Stomach (tissue), 9 donors: Measurements from ENCODE around the gene SLC37A4. TPM values are rescaled to one million over a fixed set of nuclear protein-coding genes. Genes with fewer than 3 reads are reported as not detected.
"Not testable (repeated sequence)": the region's sequence is repeated elsewhere in the genome, so short reads cannot be mapped to it uniquely, and the experiment has no call there.

Source experiments
- DNase-seq, 2 donors: peaks; one replicate each; pipeline versions ENCODE4 v3.0.0 to v3.0.0-alpha.2; 2013 to 2019
- H3K27ac ChIP-seq, 5 donors: fragments of 200-600 bp in 4 of 5; sonication (generic) in 4 of 5; one replicate each; pipeline ENCODE4 v1.5.1; 2013 to 2019; ENCODE audit warnings: mild to moderate bottlenecking in 1 of 5, moderate library complexity in 1 of 5
- H3K27me3 ChIP-seq, 3 donors: fragments of 200-600 bp; sonication (generic); one replicate each; pipeline ENCODE4 v1.5.1; 2017 to 2019; ENCODE audit warnings: mixed run types in 1 of 3
- H3K36me3 ChIP-seq, 4 donors: fragments of 200-600 bp; sonication (generic); 1 replicate in 3 of 4; 2 replicates in 1 of 4; pipeline ENCODE4 v1.5.1; 2016 to 2019
- H3K4me1 ChIP-seq, 4 donors: fragments of 200-600 bp; sonication (generic); one replicate each; pipeline ENCODE4 v1.5.1; 2016 to 2019
- H3K4me3 ChIP-seq, 4 donors: fragments of 200-600 bp; sonication (generic) in 3 of 4; one replicate each; pipeline ENCODE4 v1.5.1; 2016 to 2019; ENCODE audit warnings: mild to moderate bottlenecking in 1 of 4
- H3K9me3 ChIP-seq, 4 donors: fragments of 200-600 bp; sonication (generic); one replicate each; pipeline ENCODE4 v1.5.1; 2016 to 2019
- EP300 ChIP-seq: sonication (generic); formaldehyde crosslinking; IDR thresholded peaks from one replicate; pipeline ENCODE4 v1.6.1; 2017; ENCODE audit warnings: antibody characterized with exemption
- POLR2A ChIP-seq, 4 donors: fragments of 450-650 bp; IDR thresholded peaks; one replicate each; pipeline ENCODE4 v1.6.1; 2016; ENCODE audit warnings: antibody characterized with exemption in 4 of 4, control low read depth in 2 of 4, mild to moderate bottlenecking in 1 of 4, moderate library complexity in 1 of 4
- POLR2AphosphoS5 ChIP-seq, 3 donors: sonication (generic); formaldehyde crosslinking; IDR thresholded peaks; one replicate each; pipeline ENCODE4 v1.6.1; 2016; ENCODE audit warnings: antibody characterized with exemption in 3 of 3
- WGBS, 5 donors: extraction: QIAGEN DNeasy Blood & Tissue Kit in 3 of 5; methylation state at CpG; one replicate each; pipeline versions ENCODE4 v1.1.5 to v1.1.7; 2013 to 2018; 5-methylcytosine and 5-hydroxymethylcytosine counted together
- intact Hi-C: fragments of 100-400 bp; cut with DNase I; formaldehyde crosslinking; loops from one replicate; pipeline ENCODE4 v1.15.1; 2023; ENCODE audit warnings: low total_unique reads
- polyA plus RNA-seq, 3 donors: library from polyadenylated mRNA; stranded (reverse); fragments of 200-250 nt; gene quantifications; one replicate each; pipeline ENCODE4 v1.2.3, GENCODE V29; 2013
- total RNA-seq, 5 donors: library from RNA; depleted of rRNA; stranded (reverse); fragments of >200 nt; gene quantifications; one replicate each; pipeline versions ENCODE4 v1.1.0 to v1.2.3, GENCODE V29; 2014 to 2016
- TF ChIP-seq, protein P1 (sequence below), 7 experiments: fragments of 450-650 bp in 4 of 7; fragments of 200-600 bp in 3 of 7; sonication (generic) in 3 of 7; IDR thresholded peaks; one replicate each; pipeline ENCODE4 v1.5.1; 2016 to 2019; ENCODE audit warnings: antibody characterized with exemption in 7 of 7, control low read depth in 2 of 7, mild to moderate bottlenecking in 1 of 7
- donor health status: healthy with polysubstance abuse.
- donor health status: Bipolar disorder and iron deficiency.
- donor health status: healthy.

Gene SLC37A4
- total and polyA plus RNA-seq, 8 donors = 12.4 to 126 (median 18.2) TPM

DNA sequence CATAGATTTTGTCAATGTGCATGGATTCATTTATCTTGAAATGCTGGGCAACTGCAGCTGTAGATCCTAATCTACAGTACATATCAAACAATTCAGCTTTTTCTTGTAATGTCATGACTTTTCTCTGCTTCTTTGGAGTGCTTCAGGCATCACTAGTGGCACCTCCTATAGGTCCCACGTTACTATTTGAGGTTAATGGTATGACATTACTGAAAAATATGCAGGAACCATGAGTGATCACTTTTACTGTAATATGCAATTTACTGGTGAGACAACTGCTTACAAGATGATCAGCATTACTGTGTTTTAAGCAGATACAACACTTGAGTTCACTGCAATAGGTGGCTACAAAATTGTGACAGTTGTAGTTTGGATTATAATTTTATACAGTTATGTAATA is 29.8 kb downstream of the SLC37A4 start:
- intact Hi-C loops = no loop called here

DNA sequence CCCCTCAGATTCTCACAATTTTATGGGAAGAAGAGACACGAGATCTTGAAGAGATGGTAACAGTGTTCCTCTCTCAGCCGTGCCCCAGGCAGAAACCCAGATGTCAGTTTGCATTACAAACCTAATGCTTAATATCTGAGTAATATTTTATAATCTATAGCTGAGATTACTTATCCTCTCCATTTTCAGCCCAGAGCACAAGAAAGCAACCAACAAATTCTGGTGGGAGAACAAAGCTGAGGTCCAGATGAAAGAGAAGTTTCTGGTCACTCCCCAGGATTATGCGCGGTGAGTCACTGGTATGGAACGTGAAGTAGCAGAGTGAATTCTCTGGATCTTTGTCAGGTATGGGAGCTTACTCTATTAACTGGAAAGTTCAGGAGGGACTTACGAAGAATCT is 31.9 kb downstream of the SLC37A4 start:
- peak; percentile 35 to 61 for DNase-seq
- H3K36me3 ChIP-seq = peaks cover 16 to 46% (median 45%) of the 10 kb centered on the region in 4 donors
- H3K27me3 ChIP-seq = no peaks in the 10 kb centered on the region
- WGBS, 5 donors = 23 to 40% (median 33%) methylated on average over 6 of the region's 6 CpGs
- no peaks in the 10 kb centered on the region for H3K9me3 ChIP-seq
- intact Hi-C loops = no loop called here
- peaks cover 20 to 43% (median 32%) of the 10 kb centered on the region in 4 donors for H3K4me1 ChIP-seq
- TF ChIP-seq POLR2AphosphoS5 (IDR thresholded peaks at IDR 0.05) = peak in 1 of 3 donors; percentile 20
- TF ChIP-seq, protein P1, sequence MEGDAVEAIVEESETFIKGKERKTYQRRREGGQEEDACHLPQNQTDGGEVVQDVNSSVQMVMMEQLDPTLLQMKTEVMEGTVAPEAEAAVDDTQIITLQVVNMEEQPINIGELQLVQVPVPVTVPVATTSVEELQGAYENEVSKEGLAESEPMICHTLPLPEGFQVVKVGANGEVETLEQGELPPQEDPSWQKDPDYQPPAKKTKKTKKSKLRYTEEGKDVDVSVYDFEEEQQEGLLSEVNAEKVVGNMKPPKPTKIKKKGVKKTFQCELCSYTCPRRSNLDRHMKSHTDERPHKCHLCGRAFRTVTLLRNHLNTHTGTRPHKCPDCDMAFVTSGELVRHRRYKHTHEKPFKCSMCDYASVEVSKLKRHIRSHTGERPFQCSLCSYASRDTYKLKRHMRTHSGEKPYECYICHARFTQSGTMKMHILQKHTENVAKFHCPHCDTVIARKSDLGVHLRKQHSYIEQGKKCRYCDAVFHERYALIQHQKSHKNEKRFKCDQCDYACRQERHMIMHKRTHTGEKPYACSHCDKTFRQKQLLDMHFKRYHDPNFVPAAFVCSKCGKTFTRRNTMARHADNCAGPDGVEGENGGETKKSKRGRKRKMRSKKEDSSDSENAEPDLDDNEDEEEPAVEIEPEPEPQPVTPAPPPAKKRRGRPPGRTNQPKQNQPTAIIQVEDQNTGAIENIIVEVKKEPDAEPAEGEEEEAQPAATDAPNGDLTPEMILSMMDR (IDR thresholded peaks at IDR 0.05) = no peak
- peak overlapping the region; percentile 68 to 85 (median 80) for H3K4me3 ChIP-seq
- peak overlapping the region; percentile 77 to 92 (median 88) for H3K27ac ChIP-seq

More for the DNA sequence above, 29.8 kb downstream of the SLC37A4 start:
- TF ChIP-seq, protein P1 (IDR thresholded peaks at IDR 0.05) = no peak
- TF ChIP-seq EP300 = no peak
- Histone ChIP-seq H3K4me3 (no peak overlapping the region), H3K4me1 (peaks cover 20 to 43% (median 32%) of the 10 kb centered on the region in 4 donors), H3K36me3 (peaks cover 16 to 66% (median 63%) of the 10 kb centered on the region in 4 donors), H3K27me3 (no peaks in the 10 kb centered on the region), H3K9me3 (no peaks in the 10 kb centered on the region), H3K27ac (no peak overlapping the region)
- no peak for DNase-seq
- WGBS, 5 donors = 45 to 70% (median 64%) methylated on average over 1 of the region's 1 CpG

DNA sequence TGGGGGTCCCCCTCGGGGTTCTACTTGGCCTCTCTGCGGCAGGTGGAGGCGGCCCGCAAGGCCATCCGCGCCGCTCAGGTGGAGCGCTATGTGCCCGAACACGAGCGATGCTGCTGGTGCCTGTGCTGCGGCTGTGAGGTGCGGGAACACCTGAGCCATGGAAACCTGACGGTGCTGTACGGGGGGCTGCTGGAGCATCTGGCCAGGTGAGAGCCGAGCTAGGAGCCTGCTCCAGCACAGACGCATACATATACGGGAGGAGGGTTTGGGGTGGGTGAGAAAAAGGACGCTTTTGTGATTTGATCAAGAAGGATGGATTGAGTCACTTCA is 32.3 kb downstream of the SLC37A4 start:
- TF ChIP-seq POLR2AphosphoS5 (IDR thresholded peaks at IDR 0.05) = no peak
- no peak for DNase-seq
- intact Hi-C loops = no loop called here

DNA sequence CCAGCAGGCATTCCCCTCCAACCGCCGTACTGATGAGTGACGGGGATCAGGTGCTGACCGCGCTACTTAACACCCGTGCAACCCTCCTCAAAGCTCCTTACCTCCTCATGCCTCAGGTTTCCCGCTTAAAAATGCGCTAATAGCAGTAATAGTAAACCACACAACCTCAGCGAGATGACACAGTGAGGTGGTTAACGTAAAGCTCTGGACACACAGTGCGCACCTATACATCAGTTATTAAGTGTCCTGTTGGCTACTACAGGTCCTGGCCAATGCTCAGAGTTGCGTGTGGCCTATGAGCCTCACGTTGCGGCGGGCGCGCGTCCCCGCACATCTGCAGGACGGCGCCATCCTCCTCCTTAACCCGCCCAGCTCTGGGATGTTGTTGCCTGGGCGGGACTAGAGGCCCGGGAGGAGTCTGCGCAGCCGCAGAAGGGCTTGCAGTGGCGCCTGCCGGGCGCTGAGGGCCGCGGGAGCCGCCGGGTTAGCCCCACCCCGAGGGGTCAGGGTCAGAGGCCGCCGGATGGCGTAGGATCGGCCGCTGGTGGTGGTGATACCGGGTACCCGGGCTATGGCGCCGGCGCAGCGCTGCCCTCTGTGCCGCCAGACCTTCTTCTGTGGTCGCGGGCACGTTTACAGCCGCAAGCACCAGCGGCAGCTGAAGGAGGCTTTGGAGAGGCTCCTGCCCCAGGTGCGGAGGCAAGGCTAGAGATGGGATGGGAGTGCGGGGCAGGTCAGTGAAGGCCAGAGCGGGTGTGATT is 32.9 kb downstream of the SLC37A4 start, which contains the start of gene CENATAC:
CENATAC (plus strand) TSS at position 512 of the 761 bp plus-strand sequence; CDS start at position 572, 60 bp downstream.
- intact Hi-C loops = no loop called here
- WGBS, 5 donors = 0 to 1% (median 1%) methylated on average over 15 to 54 of the region's 54 CpGs

More for the DNA sequence above, 32.3 kb downstream of the SLC37A4 start:
- peaks cover 16 to 41% (median 40%) of the 10 kb centered on the region in 4 donors for H3K36me3 ChIP-seq
- peak overlapping the region; percentile 68 to 85 (median 80) for H3K4me3 ChIP-seq
- no peaks in the 10 kb centered on the region for H3K9me3 ChIP-seq
- WGBS, 5 donors = 1 to 3% (median 1%) methylated on average over 6 to 19 of the region's 19 CpGs
- H3K27me3 ChIP-seq = no peaks in the 10 kb centered on the region
- peaks cover 20 to 43% (median 32%) of the 10 kb centered on the region in 4 donors for H3K4me1 ChIP-seq
- peak overlapping the region; percentile 77 to 92 (median 88) for H3K27ac ChIP-seq

GRCh38 chr11:118996926-118997626 is 33.6 kb downstream of the SLC37A4 start:
- Histone ChIP-seq H3K36me3 (peaks cover 12 to 29% (median 27%) of the 10 kb centered on the region in 4 donors), H3K27me3 (no peaks in the 10 kb centered on the region), H3K9me3 (no peaks in the 10 kb centered on the region), H3K27ac (peak overlapping the region in 4 of 5 donors; percentile 87 to 92 (median 90)), H3K4me1 (peaks cover 20 to 43% (median 32%) of the 10 kb centered on the region in 4 donors), H3K4me3 (peak overlapping the region; percentile 68 to 85 (median 80))
- DNase-seq = peak in 1 of 2 donors; percentile 42
- intact Hi-C loops = no loop called here
- TF ChIP-seq POLR2A (IDR thresholded peaks at IDR 0.05) (no peak), POLR2AphosphoS5 (IDR thresholded peaks at IDR 0.05) (no peak), EP300 (no peak)
- TF ChIP-seq, protein P1 (IDR thresholded peaks at IDR 0.05) = no peak
- 16 to 30% (median 24%) methylated on average over 21 to 22 of the region's 22 CpGs for WGBS, 5 donors

More for the DNA sequence above, 32.9 kb downstream of the SLC37A4 start, which contains the start of gene CENATAC:
- peak within 1 kb of the TSS; percentile 77 to 92 (median 88) for H3K27ac ChIP-seq
- peak within 1 kb of the TSS; percentile 68 to 85 (median 80) for H3K4me3 ChIP-seq
- H3K36me3 ChIP-seq = peaks cover 16 to 36% (median 35%) of the 10 kb centered on the region in 4 donors
- peak; percentile 70 to 91 (median 80) for TF ChIP-seq POLR2AphosphoS5 (IDR thresholded peaks at IDR 0.05)
- no peak for TF ChIP-seq EP300
- no peaks in the 10 kb centered on the region for H3K9me3 ChIP-seq
- peaks cover 20 to 43% (median 32%) of the 10 kb centered on the region in 4 donors for H3K4me1 ChIP-seq
- DNase-seq = peak; percentile 96 to 97
- H3K27me3 ChIP-seq = no peaks in the 10 kb centered on the region

DNA sequence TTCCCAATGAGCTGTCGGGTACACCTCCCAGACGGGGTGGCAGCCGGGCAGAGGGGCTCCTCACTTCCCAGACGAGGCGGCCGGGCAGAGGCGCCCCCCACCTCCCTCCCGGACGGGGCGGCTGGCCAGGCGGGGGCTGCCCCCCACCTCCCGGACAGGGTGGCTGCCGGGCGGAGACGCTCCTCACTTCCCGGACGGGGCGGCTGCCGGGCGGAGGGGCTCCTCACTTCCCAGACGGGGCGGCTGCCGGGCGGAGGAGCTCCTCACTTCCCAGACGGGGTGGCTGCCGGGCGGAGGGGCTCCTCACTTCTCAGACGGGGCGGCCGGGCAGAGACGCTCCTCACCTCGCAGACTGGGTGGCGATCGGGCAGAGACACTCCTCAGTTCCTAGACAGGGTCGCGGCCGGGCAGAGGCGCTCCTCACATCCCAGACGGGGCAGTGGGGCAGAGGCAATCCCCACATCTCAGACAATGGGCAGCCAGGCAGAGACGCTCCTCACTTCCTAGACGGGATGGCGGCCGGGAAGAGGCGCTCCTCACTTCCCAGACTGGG is 39.1 kb downstream of the SLC37A4 start:
- H3K36me3 ChIP-seq, H3K4me3 ChIP-seq, H3K4me1 ChIP-seq, intact Hi-C loops, H3K27me3 ChIP-seq, DNase-seq, H3K27ac ChIP-seq, H3K9me3 ChIP-seq: not testable (repeated sequence)
- WGBS, 5 donors = 90 to 98% (median 97%) methylated on average over 18 to 44 of the region's 44 CpGs
